Measurements from ENCODE around the gene ERBB4.
"Not testable (repeated sequence)": the region's sequence is repeated elsewhere in the genome, so short reads cannot be mapped to it uniquely, and the experiment has no call there.

The ERBB4 gene

GRCh38 chr2:212311807-212312404 lies 226.7 kb downstream of the ERBB4 start:
- DNase-seq = no peak

DNA sequence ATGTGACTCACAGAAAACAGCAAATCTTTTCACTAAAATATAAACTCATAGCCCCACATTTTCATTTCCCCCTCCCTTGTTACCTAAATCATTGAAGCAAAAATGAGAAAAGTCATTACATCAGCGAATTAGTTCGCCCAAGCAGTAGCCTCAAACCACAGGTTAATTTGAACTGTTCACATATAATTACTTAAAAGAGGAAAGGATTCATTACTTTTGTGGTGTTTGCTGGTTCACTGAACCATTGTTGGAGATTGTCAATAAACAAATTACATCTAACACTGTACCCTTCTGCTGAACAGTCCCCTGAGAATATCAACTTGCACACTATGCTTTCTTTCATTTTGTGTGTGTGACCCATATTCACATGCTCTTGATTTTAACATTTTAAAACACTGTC lies 238.7 kb downstream of the ERBB4 start:
- DNase-seq = no peak

DNA sequence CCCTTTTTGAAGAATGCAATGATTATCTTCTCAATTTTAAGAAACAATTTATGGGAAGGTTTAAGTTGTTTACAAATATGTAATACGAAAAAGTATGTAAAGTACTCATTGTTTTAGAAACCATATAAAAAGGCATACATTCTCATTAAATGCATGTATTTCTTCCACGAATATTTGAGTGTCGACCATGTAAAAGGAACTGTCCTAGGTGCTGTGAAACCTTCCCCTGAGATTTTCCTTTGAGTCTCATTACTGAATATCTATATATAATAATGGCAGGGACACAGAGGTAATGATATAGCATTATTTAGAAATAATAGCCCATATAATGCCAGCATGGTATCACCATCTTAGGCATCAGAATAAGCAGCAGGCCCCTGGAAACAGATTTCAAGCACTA lies 239.3 kb downstream of the ERBB4 start:
- DNase-seq = no peak

- no peak for DNase-seq
These were observed 243.0 kb downstream of the ERBB4 start for GRCh38 chr2:212295571-212295970.

- no peak for DNase-seq
These were observed 243.8 kb downstream of the ERBB4 start for GRCh38 chr2:212294816-212295215.

DNA sequence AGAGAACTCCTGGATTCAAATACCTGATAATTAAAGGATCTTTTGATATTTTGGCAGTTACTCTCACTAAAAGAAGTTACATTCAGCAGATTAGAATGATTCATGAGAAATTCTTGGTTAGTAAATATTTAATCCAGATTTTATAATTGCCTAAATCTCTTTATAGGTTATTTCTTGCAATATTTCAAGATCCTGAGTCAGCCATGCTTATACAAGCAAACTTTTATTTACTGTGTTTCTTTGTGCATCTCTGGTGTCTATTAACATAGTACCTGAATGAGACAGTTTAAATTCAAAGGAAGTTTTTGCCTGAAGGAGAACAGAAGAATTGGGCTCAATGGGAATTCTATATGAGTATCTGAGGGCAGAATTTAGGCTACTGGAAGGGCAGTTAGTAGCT lies 249.3 kb downstream of the ERBB4 start:
- DNase-seq = no peak

DNA sequence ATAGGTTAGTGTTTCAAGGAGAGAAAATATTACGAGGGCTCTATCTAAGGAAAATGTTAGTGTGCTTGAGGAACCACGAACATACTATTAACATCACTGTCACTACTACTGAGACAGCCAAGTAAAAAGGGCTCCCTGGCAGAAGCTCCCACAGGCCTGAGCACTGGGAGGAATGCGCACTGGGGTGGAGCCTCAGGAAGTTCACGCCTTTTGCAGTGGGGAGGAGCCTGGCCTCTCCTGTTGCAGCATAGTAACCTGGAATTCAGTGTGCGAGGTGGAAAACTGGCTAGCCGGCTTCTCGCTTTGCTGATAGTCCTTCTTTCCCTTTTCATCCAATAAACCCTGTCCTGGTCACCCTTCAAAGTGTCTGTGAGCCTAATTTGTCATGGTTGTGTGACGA lies 250.3 kb downstream of the ERBB4 start:
- no peak for DNase-seq

- DNase-seq = no peak
These were observed 254.4 kb downstream of the ERBB4 start for GRCh38 chr2:212284166-212284565.

- DNase-seq = no peak
These were observed 255.8 kb downstream of the ERBB4 start for GRCh38 chr2:212282671-212283261.

DNA sequence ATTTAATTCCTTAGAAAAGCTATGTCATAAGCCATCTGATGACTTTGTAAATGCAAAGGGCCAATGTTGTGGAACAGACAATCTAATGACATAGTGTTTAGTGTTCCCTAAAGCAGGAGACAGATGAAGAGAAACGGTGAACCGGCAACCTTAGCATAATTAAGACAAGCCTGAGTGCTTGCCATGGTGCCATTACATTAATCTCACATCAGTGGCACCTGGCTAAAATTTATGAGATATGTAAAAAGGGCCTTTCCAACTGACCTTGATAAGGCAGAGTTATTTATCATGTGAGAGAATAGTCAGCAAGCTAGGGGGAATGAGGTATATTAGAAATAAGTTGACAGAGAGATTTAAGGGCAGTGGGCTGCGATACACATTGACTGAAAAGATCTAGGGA lies 261.8 kb downstream of the ERBB4 start:
- no peak for DNase-seq

DNA sequence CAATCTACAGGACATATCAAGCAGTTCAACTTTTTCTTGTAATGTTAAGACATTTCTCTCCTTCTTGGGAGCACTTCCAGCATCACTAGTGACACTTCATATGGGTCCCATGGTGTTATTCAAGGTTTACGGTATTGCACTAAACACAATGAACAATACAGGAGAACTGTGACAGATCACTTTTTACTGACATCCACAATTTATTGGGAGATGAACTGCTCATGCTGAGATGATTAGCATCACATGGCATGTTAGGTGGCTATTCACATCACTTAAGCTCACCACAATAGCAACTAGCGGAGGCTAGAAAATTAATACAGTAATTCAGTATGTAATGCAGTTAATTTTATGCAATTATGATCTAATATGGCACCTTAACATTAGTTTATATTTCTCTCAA lies 264.4 kb downstream of the ERBB4 start:
- no peak for DNase-seq

GRCh38 chr2:212271583-212271982 lies 267.0 kb downstream of the ERBB4 start:
- no peak for DNase-seq

DNA sequence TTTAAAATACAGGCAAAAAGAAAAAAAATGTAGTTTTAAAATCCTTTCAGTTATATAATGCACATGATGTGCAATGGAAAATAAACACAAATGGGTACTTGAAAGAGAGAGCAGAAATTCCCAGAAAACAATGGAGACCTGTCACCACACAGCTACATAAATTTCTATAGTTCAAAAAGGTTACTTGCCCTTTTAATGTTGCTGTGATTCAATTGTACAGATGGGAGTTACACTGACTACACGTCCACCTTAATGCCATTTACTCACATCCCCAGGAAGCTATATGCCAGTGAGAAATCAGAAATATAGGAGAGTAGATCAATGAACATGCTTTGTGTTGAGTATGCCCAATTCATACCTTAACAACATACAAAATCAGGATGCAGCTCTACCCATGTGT lies 269.6 kb downstream of the ERBB4 start:
- DNase-seq = no peak

DNA sequence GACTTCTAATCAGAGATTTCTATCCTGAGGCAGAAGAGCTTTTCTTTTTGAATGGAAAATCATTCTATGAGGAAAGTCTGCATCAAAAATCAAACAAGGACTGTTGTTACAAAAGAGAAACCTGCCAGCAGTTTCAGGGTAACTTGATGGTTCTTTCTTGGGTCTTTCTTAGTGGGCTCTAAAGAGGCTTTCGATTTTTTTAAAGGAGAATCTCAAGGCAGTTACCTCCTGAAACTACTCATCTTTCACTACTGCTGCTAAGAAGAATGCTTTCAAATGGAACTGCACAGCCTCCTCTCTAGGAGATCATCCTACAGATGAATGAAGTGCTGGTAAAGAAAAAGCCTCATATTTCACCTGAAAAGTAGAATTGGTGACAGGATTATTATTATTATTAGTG lies 272.3 kb downstream of the ERBB4 start:
- DNase-seq = no peak

DNA sequence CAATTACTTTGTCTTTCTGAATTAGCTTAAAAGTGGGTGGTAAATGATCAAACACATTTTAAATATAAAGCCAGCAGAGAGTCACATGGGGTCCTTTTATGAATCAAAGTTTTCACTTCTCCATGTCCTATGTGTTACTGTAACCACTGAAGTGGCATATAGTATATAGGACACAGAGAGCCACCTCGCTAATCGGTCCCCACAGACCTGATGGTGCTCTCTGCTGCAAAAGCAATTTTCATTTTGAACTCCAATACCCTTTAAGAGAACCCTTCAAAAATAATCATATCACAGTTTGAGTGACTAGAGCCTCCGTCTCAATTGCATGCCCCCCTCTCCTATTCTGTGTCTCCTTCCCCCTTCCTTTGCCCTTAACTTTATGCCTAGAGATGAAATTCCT lies 272.8 kb downstream of the ERBB4 start:
- DNase-seq = no peak

- peak in 6 of 56 donors; percentile 5 to 26 (median 10) for DNase-seq
These were observed 274.4 kb downstream of the ERBB4 start for GRCh38 chr2:212264187-212264586.

DNA sequence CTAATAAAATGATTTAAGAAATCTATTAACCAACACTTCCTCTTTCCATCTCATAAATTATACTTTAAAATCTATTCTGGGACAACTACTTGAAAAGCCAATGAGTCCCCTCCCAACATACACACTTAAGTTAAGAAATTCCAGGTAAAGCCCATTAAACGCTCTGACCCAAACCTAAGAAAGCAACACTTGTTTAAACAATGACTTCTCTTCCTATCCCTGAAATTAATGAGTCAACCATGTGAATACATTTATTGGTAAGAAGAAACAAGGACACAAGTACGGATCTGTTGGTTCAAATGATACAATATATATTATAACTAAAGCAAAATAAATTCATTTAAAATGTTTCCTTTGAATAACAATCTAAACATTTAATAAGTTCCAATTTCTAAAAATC lies 279.4 kb downstream of the ERBB4 start:
- no peak for DNase-seq

DNA sequence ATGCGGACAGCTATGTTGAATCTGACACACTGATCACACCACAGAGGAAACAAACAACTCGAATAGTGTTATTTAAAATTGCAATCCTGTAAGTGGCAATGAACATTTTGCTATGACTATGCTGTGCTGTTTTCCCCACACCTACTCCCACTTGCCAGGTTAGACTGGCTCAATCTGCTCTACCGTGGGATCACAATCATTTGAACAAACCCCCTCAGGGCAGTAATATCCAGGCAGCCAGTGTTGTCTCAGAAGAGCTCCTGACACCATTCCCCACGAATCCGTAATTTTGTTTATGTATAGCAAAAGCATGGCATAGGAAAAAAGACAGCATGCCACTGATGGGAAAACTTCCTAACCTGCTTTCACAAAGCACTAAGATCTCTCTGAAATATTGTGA lies 284.3 kb downstream of the ERBB4 start:
- DNase-seq = no peak

GRCh38 chr2:212249451-212249850 lies 289.2 kb downstream of the ERBB4 start:
- no peak for DNase-seq

- no peak for DNase-seq
These were observed 292.7 kb downstream of the ERBB4 start for GRCh38 chr2:212245880-212246279.

GRCh38 chr2:212242724-212243123 lies 295.9 kb downstream of the ERBB4 start:
- no peak for DNase-seq

DNA sequence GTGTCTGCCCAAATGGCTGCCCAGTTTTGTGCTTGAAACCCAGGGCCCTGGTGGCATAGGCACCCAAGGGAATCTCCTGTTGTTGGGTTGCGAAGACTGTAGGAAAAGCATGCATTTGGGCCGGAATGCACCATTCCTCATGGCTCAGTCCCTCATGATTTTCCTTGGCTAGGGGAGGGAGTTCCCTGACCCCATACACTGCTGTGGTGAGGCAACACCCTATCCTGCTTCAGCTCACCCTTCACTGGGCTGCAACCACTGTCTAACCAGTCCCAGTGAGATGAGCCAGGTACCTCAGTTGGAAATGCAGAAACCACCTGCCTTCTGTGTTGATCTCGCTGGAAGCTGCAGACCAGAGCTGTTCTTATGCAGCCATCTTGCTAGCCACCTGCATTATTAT lies 300.4 kb downstream of the ERBB4 start:
- DNase-seq = not testable (repeated sequence)

- DNase-seq = no peak
These were observed 301.1 kb downstream of the ERBB4 start for GRCh38 chr2:212237350-212238095.
